Activated CD4-positive, alpha-beta T cell treated with anti-CD3 and anti-CD28 coated beads, Interleukin-2, amount 10 ng/mL, durations not matched to agents 24 days and 14 days (primary cell): ENCODE data around the gene LRRC74A. TPM values are rescaled to one million over a fixed set of nuclear protein-coding genes. Genes with fewer than 3 reads are reported as not detected.
A peak's percentile ranks its signal among the peaks of the same experiment; 100 is the strongest.

Experiments
- DNase-seq: peaks from one replicate; pipeline ENCODE4 v3.0.0; 2022
- H3K27ac Mint-ChIP-seq: one replicate; pipeline ENCODE4 v1.8.0; 2022; ENCODE audit warnings: mild to moderate bottlenecking, mixed read lengths
- H3K27me3 Mint-ChIP-seq: one replicate; pipeline ENCODE4 v1.8.0; 2022; ENCODE audit warnings: mixed read lengths
- H3K36me3 Mint-ChIP-seq: one replicate; pipeline ENCODE4 v1.8.0; 2022; ENCODE audit warnings: low read depth, mild to moderate bottlenecking, mixed read lengths
- H3K4me1 Mint-ChIP-seq: one replicate; pipeline ENCODE4 v1.8.0; 2021; ENCODE audit warnings: mixed read lengths
- H3K4me3 Mint-ChIP-seq: one replicate; pipeline ENCODE4 v1.8.0; 2022; ENCODE audit warnings: mild to moderate bottlenecking, moderate library complexity, mixed read lengths
- H3K9me3 Mint-ChIP-seq: one replicate; pipeline ENCODE4 v1.8.0; 2021; ENCODE audit warnings: mixed read lengths
- intact Hi-C: fragments of 100-400 bp; cut with micrococcal nuclease; formaldehyde crosslinking; loops from one replicate; pipeline ENCODE4 v1.15.1; 2023
- total RNA-seq: library from RNA; stranded (reverse); gene quantifications from 2 replicates; pipeline ENCODE4 v1.2.3, GENCODE V29; 2022

The LRRC74A gene
- not detected in 2 replicates for total RNA-seq

DNA sequence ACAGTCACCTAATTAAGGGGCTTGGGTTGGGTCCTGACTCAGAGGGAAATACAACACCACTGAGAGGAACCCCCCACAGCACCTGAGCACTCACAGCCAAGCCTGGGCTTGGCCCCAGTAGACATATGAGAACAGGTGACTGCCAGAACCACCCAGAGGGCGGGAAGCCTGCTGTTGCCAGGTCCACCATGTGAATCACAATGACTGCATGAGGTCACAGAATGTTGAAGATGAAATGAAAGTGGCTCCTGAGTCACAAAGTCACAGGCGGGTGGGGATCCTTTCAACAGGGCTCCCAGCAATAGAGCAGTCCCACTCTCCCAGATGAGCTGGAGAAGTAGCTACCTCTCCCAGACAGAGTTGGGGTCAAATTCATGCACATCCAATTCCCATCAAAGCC, at the start of gene LRRC74A:
LRRC74A (plus strand) TSS at position 287 of the 400 bp plus-strand sequence. CDS start 290 bp downstream, outside the sequence.
- intact Hi-C loops: no loop called here
- Mint-ChIP-seq H3K4me3 (no peak within 1 kb of the TSS), H3K27ac (no peak within 1 kb of the TSS), H3K4me1 (no peaks in the 10 kb centered on the region), H3K9me3 (no peaks in the 10 kb centered on the region), H3K36me3 (no peaks in the 10 kb centered on the region), H3K27me3 (peaks cover 7% of the 10 kb centered on the region)
- DNase-seq: no peak

DNA sequence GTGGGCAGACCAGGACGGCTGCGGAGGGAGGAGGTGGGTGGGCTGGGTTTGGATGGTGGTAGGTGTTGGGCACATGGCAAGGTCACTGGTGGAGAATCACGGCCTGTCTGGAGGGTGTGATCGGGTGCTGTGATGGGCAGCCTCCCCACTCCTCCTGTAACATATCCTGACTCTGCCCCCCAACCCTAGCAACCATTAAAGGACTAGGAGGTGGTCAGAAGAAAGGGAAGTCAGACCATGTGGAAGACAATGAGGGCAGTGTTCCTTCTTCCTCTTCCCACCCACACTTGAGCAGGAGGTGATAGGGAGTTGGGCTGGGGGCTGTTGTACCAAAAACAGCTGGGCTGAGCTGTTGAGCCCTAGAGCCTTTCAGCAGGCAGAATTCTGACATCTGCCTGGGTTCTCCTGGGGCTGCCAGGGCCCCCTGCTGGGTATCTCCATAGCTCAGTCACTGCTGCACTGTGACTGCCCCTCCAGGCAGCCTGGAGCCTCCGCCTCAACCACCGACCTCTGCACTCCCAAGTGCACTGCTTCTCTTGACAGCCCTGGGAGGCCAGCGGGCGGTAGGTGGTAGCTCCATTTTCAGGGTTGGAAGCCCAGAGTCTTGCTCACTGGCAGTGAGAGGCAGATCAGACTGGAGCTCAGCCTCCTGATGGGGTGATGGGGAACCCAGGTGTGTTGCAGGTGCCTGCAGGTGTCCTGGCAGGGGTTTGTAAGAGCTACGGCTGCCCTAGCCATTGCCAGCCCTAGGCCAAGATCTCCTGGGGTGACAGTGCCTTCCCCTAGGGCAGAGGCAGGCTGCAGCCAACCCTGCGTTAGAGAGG, 49.6 kb upstream of the LRRC74A start:
- intact Hi-C loops: no loop called here
- no peak for DNase-seq

DNA sequence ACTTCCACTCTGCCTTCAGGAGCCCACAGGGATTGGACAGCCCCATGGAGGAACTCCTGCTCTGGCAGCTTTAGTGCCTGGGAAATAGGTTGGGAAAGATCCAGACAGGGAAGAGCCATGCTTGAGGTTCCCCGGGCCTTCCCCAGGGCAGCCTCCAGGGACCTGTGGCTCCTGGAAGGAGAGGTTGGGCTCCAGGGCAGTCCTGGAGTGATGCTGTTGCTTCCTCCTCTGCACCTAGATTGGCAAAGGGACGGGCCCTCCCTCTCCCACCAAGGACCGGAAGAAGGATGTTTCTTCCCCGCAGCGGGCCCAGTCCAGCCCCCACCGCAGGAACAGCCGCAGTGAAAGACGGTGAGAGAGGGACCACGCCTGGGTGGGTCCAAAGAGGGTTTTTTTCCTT, 48.5 kb upstream of the LRRC74A start:
- intact Hi-C loops: no loop called here
- no peaks in the 10 kb centered on the region for H3K9me3 Mint-ChIP-seq
- DNase-seq: no peak

More for the DNA sequence above, 49.6 kb upstream of the LRRC74A start:
- Mint-ChIP-seq H3K36me3 (peaks cover 5% of the 10 kb centered on the region), H3K27ac (no peak overlapping the region), H3K9me3 (no peaks in the 10 kb centered on the region), H3K27me3 (no peaks in the 10 kb centered on the region), H3K4me1 (peaks cover 21% of the 10 kb centered on the region), H3K4me3 (no peak overlapping the region)

DNA sequence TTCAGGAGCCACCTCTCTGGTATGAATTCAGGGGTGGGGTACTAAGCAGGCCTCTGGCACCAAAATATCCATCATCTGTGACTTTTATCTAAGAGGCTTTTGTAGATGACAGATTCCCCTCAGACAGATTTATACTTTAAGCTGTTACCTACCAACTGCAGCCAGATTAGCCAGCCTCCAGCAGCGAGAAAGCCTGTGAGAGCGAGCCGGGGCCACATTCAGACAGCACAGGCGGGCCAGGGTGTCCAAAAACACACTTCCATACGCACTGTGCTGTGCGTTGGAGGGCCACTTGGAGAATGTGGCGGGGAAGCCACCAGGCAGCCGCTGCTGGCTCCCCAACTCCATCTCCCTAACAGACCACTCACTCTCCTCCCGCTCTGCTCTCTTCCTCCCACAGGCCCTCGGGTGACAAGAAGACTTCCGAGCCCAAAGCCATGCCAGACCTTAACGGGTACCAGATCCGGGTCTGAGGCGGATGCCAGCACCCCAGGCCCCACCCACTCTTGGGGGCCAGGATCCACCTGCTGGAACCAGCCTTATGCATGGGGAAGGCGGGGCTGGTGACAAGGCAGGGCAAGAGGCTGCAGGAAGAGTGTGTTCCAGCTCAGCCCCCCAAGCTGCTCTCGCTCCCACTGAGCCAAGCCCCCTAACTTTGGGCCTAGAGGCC, 47.5 kb upstream of the LRRC74A start:
- Mint-ChIP-seq H3K4me1 (peaks cover 36% of the 10 kb centered on the region), H3K9me3 (no peaks in the 10 kb centered on the region), H3K27ac (no peak overlapping the region), H3K4me3 (no peak overlapping the region), H3K36me3 (peaks cover 8% of the 10 kb centered on the region), H3K27me3 (no peaks in the 10 kb centered on the region)
- intact Hi-C loops: no loop called here
- DNase-seq: no peak

More for the DNA sequence above, 48.5 kb upstream of the LRRC74A start:
- Mint-ChIP-seq H3K4me3 (no peak overlapping the region), H3K36me3 (peaks cover 7% of the 10 kb centered on the region), H3K4me1 (peaks cover 28% of the 10 kb centered on the region), H3K27ac (no peak overlapping the region), H3K27me3 (no peaks in the 10 kb centered on the region)

DNA sequence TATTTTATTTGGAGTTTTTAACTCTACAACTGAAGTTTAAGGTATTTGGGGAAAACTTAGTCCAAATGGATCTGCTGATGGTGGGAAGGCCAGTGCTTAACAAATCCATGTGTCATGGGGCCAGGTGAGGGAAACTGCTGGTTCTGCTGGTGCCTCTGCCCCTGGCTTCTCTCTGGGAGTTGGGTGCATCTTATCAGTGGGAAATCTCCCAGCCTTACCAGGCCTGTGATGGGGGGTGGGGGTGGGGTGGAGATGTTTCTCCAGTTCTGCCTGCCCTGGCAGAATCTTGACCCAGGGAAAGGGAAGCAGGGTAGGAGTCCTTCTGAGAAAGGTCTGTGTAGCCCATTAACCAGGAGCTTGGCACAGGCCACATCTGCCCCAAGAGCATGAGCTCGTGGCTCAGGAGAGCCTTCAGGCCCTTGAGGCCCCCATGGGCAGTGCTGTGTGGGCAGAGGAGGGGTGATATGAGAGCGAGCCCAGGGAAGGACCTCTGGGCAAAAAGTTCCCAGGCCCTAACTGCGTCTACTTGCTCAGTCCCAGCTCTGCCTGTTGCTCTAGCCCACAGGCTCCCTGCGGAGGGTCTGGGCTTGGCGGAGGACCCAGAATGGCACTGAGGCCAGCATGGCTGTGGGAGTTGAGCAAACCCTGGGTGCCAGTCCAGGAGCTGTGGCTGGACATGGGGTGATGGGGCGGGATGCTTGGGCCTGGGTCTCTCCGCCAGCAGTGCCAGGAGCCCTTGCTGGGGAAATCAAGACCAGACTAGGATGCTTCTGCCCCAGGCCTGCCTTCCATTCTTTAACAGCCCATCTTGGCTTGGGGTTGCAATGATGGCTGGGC, 46.8 kb upstream of the LRRC74A start:
- H3K27me3 Mint-ChIP-seq: no peaks in the 10 kb centered on the region
- H3K4me1 Mint-ChIP-seq: peaks cover 39% of the 10 kb centered on the region
- DNase-seq: no peak
- no peak overlapping the region for H3K4me3 Mint-ChIP-seq
- peak overlapping the region; percentile 45 for H3K27ac Mint-ChIP-seq
- peaks cover 8% of the 10 kb centered on the region for H3K36me3 Mint-ChIP-seq
- intact Hi-C loops: no loop called here
- no peaks in the 10 kb centered on the region for H3K9me3 Mint-ChIP-seq

DNA sequence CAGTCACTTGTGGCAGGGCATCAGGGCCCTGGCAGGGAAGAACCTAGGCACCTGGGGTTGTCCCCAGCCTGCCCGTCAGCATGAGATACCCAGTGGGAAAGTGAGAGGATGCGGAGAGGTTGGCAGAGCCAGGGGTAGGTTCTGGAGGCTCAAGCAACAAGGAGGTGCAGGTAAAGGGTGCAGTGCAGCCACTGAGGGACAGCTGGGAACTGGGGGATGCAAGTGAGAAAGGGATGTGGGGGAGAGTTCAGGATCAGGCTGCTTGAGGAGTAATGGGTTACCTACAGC, 46.2 kb upstream of the LRRC74A start:
- Mint-ChIP-seq H3K27me3 (no peaks in the 10 kb centered on the region), H3K4me1 (peaks cover 42% of the 10 kb centered on the region), H3K4me3 (no peak overlapping the region), H3K27ac (peak overlapping the region; percentile 45), H3K9me3 (no peaks in the 10 kb centered on the region), H3K36me3 (peaks cover 10% of the 10 kb centered on the region)
- intact Hi-C loops: no loop called here
- no peak for DNase-seq

DNA sequence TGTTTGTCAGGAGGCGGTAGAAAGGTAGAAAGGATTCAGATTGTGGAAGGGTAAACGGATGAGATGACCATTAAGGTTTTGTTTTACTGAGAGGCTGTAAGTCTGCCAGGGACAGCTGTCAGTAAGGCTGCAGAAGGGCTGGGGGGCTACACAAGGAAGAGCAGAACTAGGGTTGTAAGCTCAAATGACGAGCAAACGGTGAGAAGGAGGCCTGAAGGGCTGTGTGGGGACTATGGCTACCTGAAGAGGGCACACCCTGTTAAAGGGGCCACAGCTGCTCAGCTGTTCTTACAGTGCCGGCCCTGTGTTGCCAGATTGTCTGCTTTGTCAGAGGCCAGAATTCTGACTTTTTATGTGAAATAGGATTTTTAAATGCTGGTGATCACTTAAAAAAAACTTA, 45.8 kb upstream of the LRRC74A start:
- no peaks in the 10 kb centered on the region for H3K9me3 Mint-ChIP-seq
- H3K27ac Mint-ChIP-seq: peak overlapping the region; percentile 72
- no peaks in the 10 kb centered on the region for H3K27me3 Mint-ChIP-seq
- peaks cover 10% of the 10 kb centered on the region for H3K36me3 Mint-ChIP-seq
- no peak overlapping the region for H3K4me3 Mint-ChIP-seq
- intact Hi-C loops: no loop called here
- H3K4me1 Mint-ChIP-seq: peaks cover 40% of the 10 kb centered on the region
- DNase-seq: no peak

DNA sequence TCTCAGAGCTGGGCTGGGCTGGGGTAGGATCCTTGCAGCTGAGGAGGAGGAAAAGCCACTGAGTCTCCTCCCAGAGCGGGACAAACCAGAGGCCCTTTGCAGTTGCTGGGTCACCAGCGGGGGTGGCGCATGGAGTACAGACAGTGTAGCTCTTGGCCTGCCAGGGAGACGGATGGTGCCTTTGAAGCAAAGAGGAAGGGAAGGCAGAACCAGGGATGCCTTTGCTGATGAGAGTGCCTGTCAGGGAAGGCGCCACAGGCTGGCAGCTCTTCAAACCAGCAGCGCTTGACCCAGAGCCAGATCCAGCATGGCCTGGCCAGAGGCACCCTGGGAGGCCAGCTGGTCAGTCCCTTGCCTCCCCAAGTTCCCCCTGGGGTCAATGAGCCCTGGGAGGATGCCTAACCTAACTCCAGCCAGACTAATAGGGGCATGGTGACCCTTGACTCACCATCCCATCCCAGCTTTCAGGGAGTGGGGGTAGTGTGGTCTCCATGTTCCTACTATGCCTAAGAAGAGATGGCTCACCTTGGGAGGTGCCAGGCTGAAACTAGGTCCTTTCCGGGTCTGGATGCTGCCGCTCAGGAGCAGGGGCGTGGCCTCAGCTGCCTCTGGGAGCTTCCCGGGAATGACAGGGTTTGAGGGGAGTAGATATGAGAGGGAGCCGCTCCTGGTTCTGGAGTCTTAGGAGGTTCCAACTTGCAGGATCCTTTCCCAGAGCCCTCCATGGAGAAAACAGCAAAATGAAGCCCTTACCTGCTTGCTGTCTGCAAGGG, 45.1 kb upstream of the LRRC74A start:
- no peak for DNase-seq
- Mint-ChIP-seq H3K27me3 (no peaks in the 10 kb centered on the region), H3K4me1 (peaks cover 40% of the 10 kb centered on the region), H3K9me3 (no peaks in the 10 kb centered on the region), H3K27ac (peak overlapping the region; percentile 72), H3K36me3 (peaks cover 10% of the 10 kb centered on the region), H3K4me3 (no peak overlapping the region)
- intact Hi-C loops: no loop called here

DNA sequence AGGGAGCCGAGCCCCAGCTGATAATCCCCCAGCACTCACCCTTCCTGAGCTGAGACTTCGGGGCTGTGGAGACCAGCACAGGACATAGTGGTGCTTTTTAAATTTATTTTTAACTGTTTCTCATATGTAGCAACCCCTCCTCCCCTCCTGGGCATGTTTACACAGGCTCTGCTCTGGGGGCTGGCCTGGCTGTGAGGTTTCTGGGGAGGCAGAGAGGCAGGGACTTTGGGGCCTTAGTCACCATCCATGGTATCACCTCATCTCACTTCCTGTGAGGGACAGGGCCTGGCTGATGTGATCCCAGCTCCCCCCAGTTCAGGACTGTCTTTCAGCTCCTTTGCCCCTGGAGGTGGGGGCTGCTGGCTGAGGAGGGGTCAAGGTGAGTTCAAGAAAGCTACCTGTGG, 44.6 kb upstream of the LRRC74A start:
- no peaks in the 10 kb centered on the region for H3K27me3 Mint-ChIP-seq
- intact Hi-C loops: no loop called here
- H3K4me1 Mint-ChIP-seq: peaks cover 40% of the 10 kb centered on the region
- H3K36me3 Mint-ChIP-seq: peaks cover 10% of the 10 kb centered on the region
- no peak for DNase-seq
- peak overlapping the region; percentile 67 for H3K27ac Mint-ChIP-seq
- no peaks in the 10 kb centered on the region for H3K9me3 Mint-ChIP-seq
- no peak overlapping the region for H3K4me3 Mint-ChIP-seq

DNA sequence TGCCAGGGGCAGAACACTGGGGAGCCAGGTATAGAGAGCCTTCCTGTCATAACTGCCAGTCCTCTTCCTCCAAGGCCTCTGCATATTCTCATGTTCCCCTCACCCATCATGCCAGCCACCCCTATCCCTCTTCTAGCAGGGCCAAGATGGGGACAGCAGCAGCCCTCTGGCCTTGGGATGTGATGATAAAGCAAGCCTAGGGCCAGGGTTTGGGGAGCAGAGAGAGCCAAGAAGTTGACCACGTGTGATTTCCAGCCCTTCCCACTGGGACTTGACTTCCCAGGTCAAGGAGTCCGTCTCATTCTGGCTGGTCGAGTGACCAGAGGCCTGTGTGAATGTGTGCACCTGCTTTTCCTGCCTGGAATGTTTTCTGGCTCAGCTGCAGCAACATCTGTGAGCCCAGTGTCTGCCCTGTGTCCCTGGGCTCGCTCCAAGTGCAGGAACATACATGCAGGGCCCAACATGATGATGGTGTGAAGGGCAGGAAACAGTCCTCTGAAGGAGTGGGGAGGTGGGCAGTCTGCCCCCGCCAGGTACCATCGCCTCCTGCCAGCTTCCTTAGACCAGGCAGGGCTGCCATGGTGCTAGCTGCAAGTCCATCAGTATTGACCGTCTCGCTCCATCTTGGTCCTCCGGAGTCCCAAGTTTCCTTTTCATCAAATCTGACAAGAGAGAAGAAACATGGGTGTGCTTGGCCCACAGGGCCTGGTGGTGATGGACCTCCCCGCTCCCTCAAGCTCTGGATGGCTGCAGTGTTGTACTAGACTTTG, 43.9 kb upstream of the LRRC74A start:
- Mint-ChIP-seq H3K4me3 (peak overlapping the region; percentile 43), H3K9me3 (no peaks in the 10 kb centered on the region), H3K27me3 (no peaks in the 10 kb centered on the region), H3K4me1 (peaks cover 40% of the 10 kb centered on the region), H3K36me3 (peaks cover 10% of the 10 kb centered on the region), H3K27ac (peak overlapping the region; percentile 79)
- intact Hi-C loops: no loop called here
- DNase-seq: no peak

DNA sequence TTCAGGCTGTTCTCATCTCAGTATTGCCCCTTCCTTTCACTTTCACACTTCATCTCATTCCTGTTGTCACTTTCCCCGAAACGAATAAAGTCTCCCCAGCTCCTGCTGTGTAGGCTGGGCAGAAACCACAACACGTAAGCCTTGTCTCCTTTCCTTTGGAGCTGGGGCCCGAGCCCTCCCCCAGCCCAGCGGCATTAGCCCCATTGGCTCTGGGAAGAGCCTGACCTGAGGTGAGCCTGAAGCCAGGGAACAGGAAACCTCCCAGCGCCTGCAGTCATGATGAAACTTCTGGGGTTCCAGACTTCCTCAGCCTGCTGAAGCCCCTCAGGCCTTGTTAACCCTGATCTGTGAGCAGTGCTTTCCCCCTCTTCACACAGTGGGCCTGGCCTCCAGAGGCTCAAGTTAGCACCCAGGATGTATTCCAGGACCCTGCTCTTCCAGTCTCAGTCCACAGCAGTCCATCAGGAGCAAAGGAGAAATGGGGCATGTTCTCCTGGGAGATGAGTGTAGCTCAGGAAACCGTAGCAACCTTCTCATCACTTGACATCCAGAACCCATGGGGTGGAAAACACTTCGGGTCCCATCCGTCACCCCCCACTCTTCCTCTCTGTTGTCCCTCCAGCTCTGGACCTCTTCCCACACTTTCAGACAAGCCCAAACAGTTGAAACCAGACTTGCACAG, 43.2 kb upstream of the LRRC74A start:
- H3K9me3 Mint-ChIP-seq: no peaks in the 10 kb centered on the region
- H3K27me3 Mint-ChIP-seq: no peaks in the 10 kb centered on the region
- H3K36me3 Mint-ChIP-seq: peaks cover 10% of the 10 kb centered on the region
- peak; percentile 73 for DNase-seq
- peak overlapping the region; percentile 43 for H3K4me3 Mint-ChIP-seq
- H3K27ac Mint-ChIP-seq: peak overlapping the region; percentile 79
- H3K4me1 Mint-ChIP-seq: peaks cover 38% of the 10 kb centered on the region
- intact Hi-C loops: no loop called here

DNA sequence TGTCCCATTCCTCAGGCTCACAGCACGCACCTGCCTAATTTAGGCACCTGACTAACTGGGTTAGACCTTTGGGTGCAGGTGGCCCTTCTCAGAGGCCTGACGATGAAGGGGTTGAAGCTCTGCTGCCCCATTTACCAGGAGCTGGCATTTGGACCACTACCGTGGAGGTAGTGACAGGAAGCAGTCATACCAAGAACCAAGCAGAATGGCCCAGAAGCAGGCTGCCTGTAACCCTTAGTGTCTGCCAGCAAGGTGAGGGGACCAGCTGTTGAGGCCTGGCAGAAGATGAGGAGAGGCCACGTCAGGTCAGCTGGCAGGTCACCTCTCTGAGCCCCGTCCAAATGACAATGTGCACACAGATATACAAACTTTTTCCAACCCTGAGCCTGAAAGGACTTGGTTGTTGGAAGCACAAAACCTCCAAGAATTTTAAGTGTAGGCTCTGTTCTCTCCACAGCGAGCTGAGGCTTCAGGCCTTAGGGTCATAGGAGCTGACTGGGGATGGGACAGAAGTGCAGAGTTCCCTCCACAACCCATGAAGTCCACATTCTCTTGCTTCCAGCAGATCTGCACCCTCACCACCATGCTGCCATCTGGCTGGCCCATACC, 41.8 kb upstream of the LRRC74A start:
- no peaks in the 10 kb centered on the region for H3K27me3 Mint-ChIP-seq
- no peak overlapping the region for H3K4me3 Mint-ChIP-seq
- intact Hi-C loops: loop anchor here (2.0 kb wide), 2 partner anchors 24 to 28 kb away; partner anchors contain the start of genes ANGEL1 and VASH1
- no peaks in the 10 kb centered on the region for H3K9me3 Mint-ChIP-seq
- H3K27ac Mint-ChIP-seq: peak overlapping the region; percentile 20
- DNase-seq: no peak
- H3K4me1 Mint-ChIP-seq: peaks cover 38% of the 10 kb centered on the region
- peaks cover 16% of the 10 kb centered on the region for H3K36me3 Mint-ChIP-seq
